HepG2 (cell line): ENCODE measurements around the gene TCF25. TPM values are rescaled to one million over a fixed set of nuclear protein-coding genes. Genes with fewer than 3 reads are reported as not detected.

Experiments used
- ARNT2 ChIP-seq: sonication (generic); formaldehyde crosslinking; IDR thresholded peaks from 2 replicates; pipeline ENCODE4 v1.8.0; 2022; ENCODE audit warnings: mild to moderate bottlenecking, low read depth, missing genetic modification reagents, moderate library complexity
- BHLHE40 ChIP-seq: IDR thresholded peaks from 2 replicates; pipeline ENCODE4 v1.6.1; 2011; ENCODE audit warnings: low read length, improper control_type of control experiment
- CBX1 ChIP-seq: IDR thresholded peaks from one replicate; pipeline ENCODE4 v1.6.1; 2016; ENCODE audit warnings: antibody characterized with exemption, low read depth
- DBP ChIP-seq: sonication (generic); formaldehyde crosslinking; IDR thresholded peaks from 2 replicates; pipeline ENCODE4 v1.4.0; 2020; ENCODE audit warnings: missing genetic modification reagents; ENCODE audit errors: not compliant biosample characterization
- GATA4 ChIP-seq: sonication (generic); IDR thresholded peaks from 2 replicates; pipeline ENCODE4 v1.6.1; 2016; ENCODE audit warnings: antibody characterized with exemption, low read depth, borderline replicate concordance
- MED8 ChIP-seq: sonication (generic); formaldehyde crosslinking; IDR thresholded peaks from 2 replicates; pipeline ENCODE4 v1.8.1; 2023; ENCODE audit warnings: mild to moderate bottlenecking, missing genetic modification reagents; ENCODE audit not compliant: insufficient replicate concordance
- MXI1 ChIP-seq: IDR thresholded peaks from 3 replicates; pipeline ENCODE4 v1.6.1; 2012; ENCODE audit warnings: low read depth, low read length, inconsistent platforms, borderline replicate concordance
- POLR2AphosphoS5 ChIP-seq: IDR thresholded peaks from 2 replicates; pipeline ENCODE4 v1.6.1; 2012; ENCODE audit warnings: low read depth, low read length
- RCOR2 ChIP-seq: IDR thresholded peaks from 2 replicates; pipeline ENCODE4 v1.6.1; 2016; ENCODE audit warnings: missing biosample characterization, missing genetic modification reagents
- REST ChIP-seq, 2 experiments: IDR thresholded peaks; 2 replicates each; pipeline ENCODE4 v1.6.1; 2011 to 2012; ENCODE audit warnings: low read length in 2 of 2, borderline replicate concordance in 1 of 2, low read depth in 1 of 2, mild to moderate bottlenecking in 1 of 2, moderate library complexity in 1 of 2
- SMARCE1 ChIP-seq: fragments of 450-650 bp; IDR thresholded peaks from 2 replicates; pipeline ENCODE4 v1.6.1; 2017; ENCODE audit warnings: borderline replicate concordance
- SP4 ChIP-seq: sonication (generic); formaldehyde crosslinking; IDR thresholded peaks from 2 replicates; pipeline ENCODE4 v1.8.1; 2023; ENCODE audit warnings: mild to moderate bottlenecking, missing genetic modification reagents
- U2AF2 ChIP-seq: fragments of 200-400 bp; formaldehyde crosslinking; IDR thresholded peaks from 2 replicates; pipeline ENCODE4 v1.6.1; 2017; ENCODE audit warnings: low read depth, mild to moderate bottlenecking, low read length
- YEATS2 ChIP-seq: sonication (generic); formaldehyde crosslinking; IDR thresholded peaks from 2 replicates; pipeline ENCODE4 v1.4.0; 2020; ENCODE audit warnings: missing genetic modification reagents, borderline replicate concordance
- ZNF18 ChIP-seq: sonication (generic); formaldehyde crosslinking; IDR thresholded peaks from 2 replicates; pipeline ENCODE4 v1.8.0; 2022; ENCODE audit warnings: mild to moderate bottlenecking, missing genetic modification reagents; ENCODE audit not compliant: insufficient replicate concordance
- ZNF256 ChIP-seq: sonication (generic); formaldehyde crosslinking; conservative IDR thresholded peaks from 2 replicates; pipeline ENCODE4 v1.4.0; 2020; ENCODE audit warnings: missing genetic modification reagents
- ZNF788 ChIP-seq: sonication (generic); formaldehyde crosslinking; IDR thresholded peaks from 2 replicates; pipeline ENCODE4 v1.5.0; 2020; ENCODE audit warnings: mild to moderate bottlenecking, missing genetic modification reagents, borderline replicate concordance
- ZSCAN12 ChIP-seq: sonication (generic); formaldehyde crosslinking; IDR thresholded peaks from 2 replicates; pipeline ENCODE4 v1.9.0; 2021; ENCODE audit warnings: mild to moderate bottlenecking, missing genetic modification reagents
- ZSCAN31 ChIP-seq: sonication (generic); formaldehyde crosslinking; IDR thresholded peaks from 2 replicates; pipeline ENCODE4 v1.5.0; 2020; ENCODE audit warnings: low read depth, mild to moderate bottlenecking, missing genetic modification reagents
- polyA plus RNA-seq, 8 experiments: library from polyadenylated mRNA; depleted of rRNA in 3 of 8; stranded (reverse) in 7 of 8; unstranded in 1 of 8; fragments of >200 nt; fragmentation: Illumina TruSeq in 4 of 8; extraction: Trizol in 4 of 8; gene quantifications; 2 replicates each; pipeline versions ENCODE4 v1.2.1 to v1.2.3, GENCODE V29; 2011 to 2016; ENCODE audit warnings: low read depth in 4 of 8, missing spikeins in 1 of 8, mixed read lengths in 1 of 8; ENCODE audit not compliant: insufficient read depth in 1 of 8
- total RNA-seq, 5 experiments: library from RNA; depleted of rRNA; stranded (reverse); fragments of >200 nt; fragmentation: Illumina TruSeq; extraction: Trizol; gene quantifications; 2 replicates each; pipeline ENCODE4 v1.2.3, GENCODE V29; 2016; ENCODE audit warnings: low read depth in 1 of 5
- TF ChIP-seq, protein P1 (sequence below): fragments of 450-650 bp; IDR thresholded peaks from 2 replicates; pipeline ENCODE4 v1.6.1; 2017; ENCODE audit warnings: mild to moderate bottlenecking

TCF25 gene
- total and polyA plus RNA-seq, 2 of the 13 experiments (the other 11 are each of a cell fraction or from before 2014, with no cell fraction given) = 138 to 206 TPM

GRCh38 chr16:89827383-89828198 lies 45.8 kb upstream of the TCF25 start (continued):
- TF ChIP-seq REST (IDR thresholded peaks at IDR 0.05; ENCODE audit: borderline replicate concordance in 1 of 2, low read depth in 1 of 2, low read length in 2 of 2) (no peak), MED8 (CRISPR knock-in tag) (peak; percentile 46), ZNF788 (peak; percentile 66; the same call in 1 of the 2 replicates), CBX1 (no peak), MXI1 (peak; percentile 72; the same call in 1 of the 3 replicates), GATA4 (0 out of 2 replicates have a peak, but pooled peaks have one; percentile 12), SMARCE1 (no peak), BHLHE40 (no peak), DBP (peak; percentile 49), ZSCAN12 (CRISPR knock-in tag) (peak; percentile 70), ZNF256 (CRISPR knock-in tag) (no peak), SP4 (peak; percentile 65), ARNT2 (CRISPR knock-in tag) (no peak), U2AF2 (no peak), ZSCAN31 (CRISPR knock-in tag) (no peak), POLR2AphosphoS5 (no peak; the same call in 1 of the 2 replicates), ZNF18 (CRISPR knock-in tag) (peak; percentile 10), YEATS2 (peak; percentile 12; the same call in 1 of the 2 replicates), RCOR2 (0 out of 2 replicates have a peak, but pooled peaks have one; percentile 34)
- TF ChIP-seq, protein P1, sequence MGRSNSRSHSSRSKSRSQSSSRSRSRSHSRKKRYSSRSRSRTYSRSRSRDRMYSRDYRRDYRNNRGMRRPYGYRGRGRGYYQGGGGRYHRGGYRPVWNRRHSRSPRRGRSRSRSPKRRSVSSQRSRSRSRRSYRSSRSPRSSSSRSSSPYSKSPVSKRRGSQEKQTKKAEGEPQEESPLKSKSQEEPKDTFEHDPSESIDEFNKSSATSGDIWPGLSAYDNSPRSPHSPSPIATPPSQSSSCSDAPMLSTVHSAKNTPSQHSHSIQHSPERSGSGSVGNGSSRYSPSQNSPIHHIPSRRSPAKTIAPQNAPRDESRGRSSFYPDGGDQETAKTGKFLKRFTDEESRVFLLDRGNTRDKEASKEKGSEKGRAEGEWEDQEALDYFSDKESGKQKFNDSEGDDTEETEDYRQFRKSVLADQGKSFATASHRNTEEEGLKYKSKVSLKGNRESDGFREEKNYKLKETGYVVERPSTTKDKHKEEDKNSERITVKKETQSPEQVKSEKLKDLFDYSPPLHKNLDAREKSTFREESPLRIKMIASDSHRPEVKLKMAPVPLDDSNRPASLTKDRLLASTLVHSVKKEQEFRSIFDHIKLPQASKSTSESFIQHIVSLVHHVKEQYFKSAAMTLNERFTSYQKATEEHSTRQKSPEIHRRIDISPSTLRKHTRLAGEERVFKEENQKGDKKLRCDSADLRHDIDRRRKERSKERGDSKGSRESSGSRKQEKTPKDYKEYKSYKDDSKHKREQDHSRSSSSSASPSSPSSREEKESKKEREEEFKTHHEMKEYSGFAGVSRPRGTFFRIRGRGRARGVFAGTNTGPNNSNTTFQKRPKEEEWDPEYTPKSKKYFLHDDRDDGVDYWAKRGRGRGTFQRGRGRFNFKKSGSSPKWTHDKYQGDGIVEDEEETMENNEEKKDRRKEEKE = no peak
